Stimulated activated CD8-positive, alpha-beta memory T cell treated with anti-CD3 and anti-CD28 coated beads, Interleukin-2, amount 100 ng/mL, for 1 hour (primary cell): ENCODE measurements around the gene LTC4S.
A peak's percentile ranks its signal among the peaks of the same experiment; 100 is the strongest.

Experiments
- DNase-seq, 2 donors: peaks; one replicate each; pipeline ENCODE4 v3.0.0-alpha.2; 2020; ENCODE audit warnings: low read depth in 2 of 2

LTC4S gene

GRCh38 chr5:179795049-179795862 is 1.5 kb downstream of the LTC4S start:
- DNase-seq = no peak

- DNase-seq = no peak
Measured at GRCh38 chr5:179795863-179796833, 2.4 kb downstream of the LTC4S start.

GRCh38 chr5:179796877-179797608 is 3.3 kb downstream of the LTC4S start:
- DNase-seq = no peak

GRCh38 chr5:179797741-179798140 is 4.0 kb downstream of the LTC4S start:
- DNase-seq = no peak

DNA sequence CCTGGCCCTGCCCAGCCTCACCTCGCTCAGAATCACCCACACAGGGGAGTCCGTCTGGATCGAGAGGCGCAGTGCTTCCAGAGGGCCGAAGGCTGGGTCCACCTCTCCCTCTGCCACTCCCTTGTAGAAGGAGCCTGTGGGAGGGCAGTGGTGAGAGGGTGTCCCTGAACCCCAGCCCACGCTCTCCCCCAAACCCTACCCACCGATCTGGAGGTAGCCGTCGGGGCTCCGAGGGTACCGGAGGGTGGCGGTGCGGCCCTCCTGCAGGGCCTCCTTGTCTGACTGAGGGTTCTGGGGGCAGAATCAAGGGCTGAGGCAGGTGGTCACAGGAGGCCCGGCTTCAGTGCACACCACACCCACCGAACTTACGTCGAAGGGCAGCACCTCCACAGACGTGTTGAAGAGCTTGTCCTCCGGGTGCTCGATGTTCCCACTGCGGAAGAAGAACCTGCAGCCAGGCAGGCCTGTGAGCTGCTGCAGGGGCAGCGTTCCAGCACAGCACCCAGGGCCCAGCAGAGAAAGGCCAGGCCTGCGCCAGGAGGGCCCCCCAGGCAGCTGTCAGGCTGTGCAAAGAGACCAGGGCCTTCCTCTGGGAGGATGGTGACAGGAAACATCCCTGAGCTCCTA is 4.5 kb downstream of the LTC4S start:
- no peak for DNase-seq

DNA sequence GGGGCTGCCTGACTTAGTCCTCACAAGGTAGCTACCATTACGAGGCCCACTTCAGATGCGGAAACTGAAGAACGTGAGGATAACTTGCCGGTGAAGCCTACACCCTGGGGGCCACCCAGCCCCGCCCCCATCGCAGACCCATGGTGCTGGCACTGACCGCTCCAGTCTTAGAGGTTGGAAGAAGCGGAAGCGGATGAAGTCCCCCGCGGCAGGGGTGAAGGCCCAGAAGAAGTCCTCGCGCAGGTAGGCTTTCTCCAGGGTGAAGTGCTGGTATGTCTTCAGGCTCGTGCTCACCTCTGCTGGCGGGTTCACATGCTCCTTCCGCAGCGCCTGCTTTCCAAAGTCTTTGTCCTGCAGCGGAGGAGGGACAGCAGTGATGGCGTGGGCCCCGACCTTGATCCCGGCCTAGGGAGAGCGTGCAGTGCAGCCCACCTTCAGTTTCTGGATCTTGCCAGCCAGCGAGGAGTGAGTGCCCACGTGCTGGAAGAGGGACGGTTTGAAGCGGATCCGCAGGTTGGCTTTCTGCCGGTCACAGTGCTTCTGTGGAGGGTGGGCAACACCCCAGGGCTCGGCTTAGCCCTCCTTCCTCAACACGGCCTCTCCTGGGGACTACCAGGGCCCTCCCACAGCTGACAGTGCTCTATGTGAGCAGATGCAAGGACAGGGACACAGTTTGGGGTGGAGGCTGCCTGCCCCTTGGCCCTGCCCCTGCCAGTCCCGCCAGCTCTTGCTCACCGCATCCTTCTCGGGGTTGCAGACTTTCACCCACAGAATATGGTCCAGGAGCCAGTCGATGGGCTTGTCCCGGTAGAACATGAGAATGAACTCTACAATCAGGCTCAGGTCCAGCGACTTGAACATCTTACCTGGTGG is 5.2 kb downstream of the LTC4S start:
- DNase-seq = no peak

- no peak for DNase-seq
Measured at GRCh38 chr5:179799644-179799973, 5.8 kb downstream of the LTC4S start.

DNA sequence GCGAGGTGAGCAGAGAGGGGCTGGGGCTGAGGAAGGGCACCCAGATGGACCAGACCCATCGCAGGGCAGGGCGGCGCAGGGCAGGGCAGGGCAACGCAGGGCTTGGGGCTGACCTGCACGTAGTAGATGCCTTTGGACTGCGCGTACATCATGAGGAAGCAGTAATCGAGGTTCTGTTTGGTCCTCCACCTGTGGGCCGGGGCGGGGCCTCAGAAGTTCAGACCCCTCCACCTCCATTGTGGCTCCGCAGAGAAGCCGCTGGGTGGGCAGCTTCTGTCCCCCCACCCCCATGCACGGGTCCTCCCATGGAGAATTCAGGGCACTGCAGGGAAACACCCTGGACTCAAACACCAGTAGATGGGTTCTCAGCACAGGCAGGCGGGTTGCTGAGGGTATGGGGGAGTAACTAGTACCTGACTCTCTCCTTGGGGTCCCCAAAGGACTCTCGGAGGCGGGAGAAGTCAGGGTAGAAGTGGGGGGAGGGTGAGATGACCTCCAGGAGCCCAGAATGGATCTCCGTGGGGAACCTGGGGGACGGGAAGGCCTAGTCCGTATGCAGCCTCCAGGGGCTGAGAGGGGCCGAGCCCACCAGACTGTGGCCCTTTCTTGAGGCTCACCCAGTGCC is 6.4 kb downstream of the LTC4S start:
- DNase-seq = no peak

DNA sequence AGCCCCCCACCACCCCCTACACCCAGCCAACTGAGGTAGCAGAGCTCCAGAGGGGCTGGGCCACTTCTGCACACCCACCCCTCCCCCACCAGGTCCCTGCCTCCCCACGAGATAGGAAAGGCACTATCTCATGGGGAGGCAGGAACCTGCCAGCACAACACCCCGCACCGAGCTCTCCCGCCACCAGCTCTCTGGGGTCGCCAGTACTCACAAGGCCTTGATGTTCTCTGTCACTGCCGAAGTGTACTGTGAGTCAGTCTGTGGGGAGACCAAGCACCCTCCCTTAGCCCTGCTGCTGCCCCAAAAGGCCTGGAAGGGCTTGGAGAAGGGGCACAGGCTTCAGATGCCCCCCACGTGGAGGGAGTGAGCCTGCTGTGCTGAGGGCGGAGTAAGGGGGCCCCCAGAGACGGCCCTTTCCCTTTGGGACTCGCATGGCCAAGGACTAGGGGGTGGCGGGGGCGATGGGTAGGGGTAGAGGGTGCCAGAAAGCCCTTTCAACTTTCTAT is 7.0 kb downstream of the LTC4S start:
- DNase-seq = no peak

DNA sequence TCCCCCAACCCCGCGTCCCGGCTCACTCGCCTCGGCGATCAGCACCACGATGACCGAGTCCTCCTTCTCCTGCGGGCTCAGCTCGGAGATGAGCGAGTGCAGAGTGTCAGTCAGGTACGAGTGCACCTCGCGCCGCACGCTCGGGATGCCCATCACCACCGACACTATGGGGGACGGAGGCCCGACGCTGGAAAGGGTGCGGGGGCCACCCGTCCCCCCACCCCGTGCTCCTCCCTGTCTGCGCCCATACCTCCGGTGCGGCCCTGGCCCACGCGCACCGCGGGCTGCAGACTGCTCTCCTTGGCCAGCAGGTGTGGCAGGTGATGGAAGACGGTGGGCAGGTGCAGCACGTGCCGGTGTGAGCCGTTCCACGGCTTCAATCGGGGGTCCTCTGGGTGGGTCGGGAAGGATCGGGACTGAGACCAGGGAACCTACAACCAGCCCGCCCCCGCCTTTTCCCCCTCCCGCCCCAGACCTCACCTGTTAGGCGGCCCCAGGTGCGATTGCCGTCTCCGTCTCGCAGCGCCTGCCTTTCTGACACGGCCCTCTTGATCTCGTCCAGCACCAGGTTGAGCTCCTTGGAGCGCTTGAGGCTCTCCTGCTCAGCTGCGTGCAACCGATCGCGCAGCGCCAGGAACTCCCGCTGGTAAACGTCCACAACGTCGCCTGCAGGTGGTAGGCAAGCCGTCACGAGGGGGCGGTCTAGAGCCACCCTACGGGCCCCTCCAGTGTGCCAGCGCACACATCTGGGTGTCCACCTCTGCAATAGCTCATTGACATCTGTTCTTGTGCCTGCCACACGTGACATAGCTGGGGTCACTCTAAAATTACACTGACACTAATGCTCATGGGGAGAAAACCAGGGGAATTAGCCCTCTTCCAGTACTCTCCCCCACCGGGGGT is 7.8 kb downstream of the LTC4S start:
- peak; percentile 75 for DNase-seq

DNA sequence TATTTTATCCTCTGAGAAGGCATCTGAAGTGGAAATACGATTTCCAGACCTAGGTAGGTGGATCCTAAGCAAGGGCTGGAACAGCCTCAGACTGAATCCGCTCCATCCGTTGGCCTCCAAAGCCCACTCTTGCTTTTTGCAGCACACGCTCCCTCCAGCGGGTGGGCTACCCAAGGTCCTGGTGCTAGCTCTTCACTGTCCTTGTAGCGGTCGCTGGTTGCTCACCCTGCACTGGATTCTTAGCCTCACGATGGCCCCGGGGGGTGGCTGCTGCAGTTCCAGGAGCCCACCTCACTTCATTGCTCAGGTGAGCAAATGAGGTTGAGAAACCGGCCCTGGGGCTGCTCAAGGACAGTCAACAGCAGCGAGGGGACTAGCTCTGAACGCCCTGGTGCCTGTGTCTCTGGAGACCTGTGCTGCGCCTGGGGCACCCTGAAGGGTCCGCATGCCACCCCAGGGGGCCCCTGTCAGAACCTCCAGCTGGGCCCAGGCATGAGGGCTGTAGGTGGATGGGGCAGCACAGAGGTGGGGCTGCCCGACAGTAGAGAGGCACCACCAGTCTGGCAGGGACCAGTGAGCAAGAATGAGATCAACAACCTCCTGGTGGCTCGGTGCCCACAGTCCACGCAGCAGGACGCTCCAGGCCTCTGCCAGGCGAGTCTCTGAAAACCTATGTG is 8.6 kb downstream of the LTC4S start:
- DNase-seq = no peak

DNA sequence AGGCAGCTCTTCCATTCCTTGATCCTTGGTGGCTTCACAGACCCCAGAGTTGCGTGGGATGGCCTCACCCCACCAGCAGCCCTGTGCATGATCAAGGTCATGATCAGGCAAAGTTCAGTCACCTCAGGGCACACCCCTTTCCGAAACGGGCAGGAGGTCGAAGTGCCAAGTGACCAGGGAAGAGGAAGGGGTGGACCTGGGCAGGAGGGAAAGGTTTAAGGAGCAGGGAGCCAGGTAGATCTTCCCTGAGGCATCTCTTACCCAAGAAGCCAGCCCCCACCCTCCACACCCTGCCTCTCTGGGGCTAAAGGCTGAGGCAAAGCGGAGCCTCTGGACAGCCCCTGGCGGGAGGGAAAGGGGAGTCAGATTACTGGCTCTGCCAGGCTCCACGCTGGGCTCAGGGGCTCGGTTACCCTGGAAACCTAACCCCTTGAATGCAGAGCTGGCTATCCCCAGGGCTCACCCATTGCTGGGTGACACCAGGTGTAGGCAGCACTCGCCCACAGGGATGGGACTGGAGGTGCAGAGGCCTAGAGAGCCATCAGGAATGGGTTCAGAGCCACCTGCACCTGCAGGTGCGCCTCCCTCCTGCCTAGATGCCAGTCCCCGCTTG is 9.3 kb downstream of the LTC4S start:
- no peak for DNase-seq

GRCh38 chr5:179803651-179804554 is 10.1 kb downstream of the LTC4S start:
- no peak for DNase-seq

- DNase-seq = no peak
Measured at GRCh38 chr5:179804555-179804947, 10.8 kb downstream of the LTC4S start.

DNA sequence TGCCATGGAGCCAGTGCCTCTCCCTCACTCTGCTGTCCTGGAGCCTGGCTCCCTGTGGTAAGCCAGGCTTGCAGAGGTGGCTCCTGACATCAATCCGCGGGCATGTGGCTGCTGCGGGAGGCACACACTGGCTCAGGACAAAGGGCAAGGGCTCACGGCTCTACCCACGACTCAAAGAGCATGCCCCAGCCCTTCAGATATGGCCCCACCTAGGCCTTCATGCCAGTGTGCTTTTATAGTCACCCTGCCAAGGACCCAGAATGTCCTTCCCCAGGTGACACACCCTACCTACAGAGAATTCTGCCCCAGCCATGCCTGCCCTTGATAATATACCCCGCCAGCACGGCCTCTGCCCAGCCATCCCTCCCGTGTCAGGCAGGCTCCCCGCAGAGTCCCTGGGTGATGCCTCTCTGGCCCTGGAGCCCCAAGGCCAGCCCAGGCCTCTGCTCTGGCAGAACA is 11.3 kb downstream of the LTC4S start:
- no peak for DNase-seq

- DNase-seq = no peak
Measured at GRCh38 chr5:179805529-179806249, 11.9 kb downstream of the LTC4S start.
